Measurements from ENCODE around the gene ITGA5.
"Not testable (repeated sequence)": the region's sequence is repeated elsewhere in the genome, so short reads cannot be mapped to it uniquely, and the experiment has no call there.

Gene ITGA5

DNA sequence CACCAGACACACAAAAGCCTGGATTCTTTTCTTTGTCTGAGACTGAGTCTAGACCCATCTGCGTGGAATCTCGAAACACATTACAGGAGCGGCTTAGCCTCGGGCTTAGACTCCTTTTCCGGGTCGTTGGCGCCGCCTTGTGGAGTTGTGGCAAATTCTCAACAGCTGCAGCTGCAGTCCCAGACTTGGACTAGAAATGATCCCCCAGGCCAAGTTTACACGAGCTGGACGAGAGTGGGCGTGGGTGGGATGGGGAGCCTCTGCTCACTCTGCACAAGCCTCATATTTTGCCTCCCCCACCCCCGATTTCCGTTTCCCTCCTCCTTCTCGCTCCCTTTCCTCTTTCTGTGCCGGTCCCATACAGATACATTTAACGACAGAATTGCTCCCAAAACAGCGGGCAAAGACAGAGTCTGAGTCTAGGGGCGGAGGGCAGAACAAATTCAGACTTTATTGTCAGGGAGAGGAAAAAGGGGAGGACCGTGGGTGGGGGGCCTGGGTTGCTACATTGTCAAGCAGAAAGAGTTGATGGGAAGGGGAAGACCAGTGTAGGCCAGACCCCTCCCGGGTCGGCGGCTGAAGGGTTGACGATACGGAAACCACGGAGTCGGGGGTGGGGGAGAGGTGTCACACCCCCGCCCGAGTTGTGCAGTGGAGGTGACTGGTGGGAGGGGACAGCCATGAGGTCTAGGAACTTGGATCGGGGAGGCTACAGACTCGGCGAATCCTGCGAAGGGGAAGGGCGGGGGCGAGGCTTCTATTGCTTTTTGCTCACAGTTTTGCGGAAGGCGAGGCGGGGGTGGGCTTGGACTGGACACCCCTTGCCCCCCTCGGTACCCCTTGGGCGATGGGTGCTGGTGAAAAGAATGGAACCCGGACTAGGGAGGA, 50.1 kb downstream of the ITGA5 start:
- DNase-seq, result peak; percentile 63 to 79

DNA sequence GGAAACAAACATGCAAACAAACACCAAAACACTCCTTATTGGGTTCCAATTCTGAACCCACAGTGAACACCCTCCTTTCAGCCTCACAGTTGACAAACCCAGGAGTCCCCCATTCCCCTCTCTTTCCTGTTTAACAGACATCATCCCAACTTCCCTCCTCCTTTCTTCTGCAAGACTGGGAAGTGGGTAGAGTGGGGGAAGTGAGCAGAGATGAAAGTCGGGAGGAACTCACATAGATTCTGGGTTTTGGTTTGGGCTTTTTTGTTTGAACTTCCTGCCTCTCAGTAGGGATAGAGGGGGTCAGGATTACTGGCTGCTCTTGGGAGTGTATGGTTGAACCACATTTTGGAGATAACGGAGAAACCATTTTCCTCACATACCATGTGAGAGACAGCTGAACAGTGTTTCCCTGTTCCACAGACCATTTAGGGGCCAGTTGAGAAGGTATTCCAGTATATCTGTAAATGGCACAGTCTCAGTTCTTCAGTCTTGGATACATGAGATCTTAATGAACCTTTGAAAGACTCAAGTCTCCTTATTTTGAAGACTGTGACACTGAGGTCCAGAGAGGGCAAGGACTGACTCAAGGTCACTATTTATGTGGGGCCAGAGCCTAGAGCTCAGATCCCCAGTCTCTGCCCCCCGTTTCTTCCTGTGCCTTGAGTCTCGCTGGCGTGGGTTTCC, 50.9 kb downstream of the ITGA5 start:
- DNase-seq, result no peak

DNA sequence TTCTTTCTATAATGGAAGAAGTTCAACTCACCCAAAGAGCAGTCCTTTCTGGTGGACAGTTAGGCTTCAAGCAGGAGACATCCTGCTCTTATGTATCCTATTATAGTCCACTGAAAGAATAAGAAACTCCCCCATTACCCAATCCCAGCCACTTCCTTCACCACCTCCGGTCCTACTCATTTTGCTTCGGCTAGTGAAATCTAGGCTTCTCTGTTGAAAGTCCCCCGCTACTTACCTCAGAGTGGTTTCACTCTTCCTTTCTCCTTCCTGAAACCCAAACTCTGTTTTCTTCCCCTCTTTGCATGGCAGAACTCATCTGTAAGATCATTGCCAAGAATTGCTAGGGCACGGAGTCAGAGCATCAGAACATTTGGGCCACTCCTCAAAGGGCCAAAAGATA, 54.7 kb downstream of the ITGA5 start, which contains the start of gene GPR84:
GPR84 (minus strand) TSS at position 74 of the 400 bp plus-strand sequence. CDS start 635 bp downstream, outside the sequence.
- no peak for DNase-seq

DNA sequence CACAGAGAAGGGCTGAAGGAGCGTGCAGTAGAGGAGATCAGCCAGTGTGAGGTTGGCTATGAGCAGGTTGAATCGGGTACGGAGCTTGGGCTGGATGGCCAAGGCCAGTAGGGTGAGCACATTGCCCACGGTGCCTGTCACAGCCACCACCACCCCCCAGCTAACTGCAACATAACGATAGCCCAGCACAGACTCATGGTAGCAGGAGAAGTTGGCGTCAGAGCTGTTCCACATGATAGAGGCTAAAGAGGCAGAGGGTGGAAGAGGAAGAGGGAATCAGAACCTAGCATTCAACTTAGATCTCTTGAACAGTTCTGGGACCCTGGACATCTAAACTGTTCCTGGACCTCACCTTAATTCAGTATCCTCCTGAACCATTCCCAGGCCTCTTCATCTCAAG, 55.4 kb downstream of the ITGA5 start:
- DNase-seq, result no peak

DNA sequence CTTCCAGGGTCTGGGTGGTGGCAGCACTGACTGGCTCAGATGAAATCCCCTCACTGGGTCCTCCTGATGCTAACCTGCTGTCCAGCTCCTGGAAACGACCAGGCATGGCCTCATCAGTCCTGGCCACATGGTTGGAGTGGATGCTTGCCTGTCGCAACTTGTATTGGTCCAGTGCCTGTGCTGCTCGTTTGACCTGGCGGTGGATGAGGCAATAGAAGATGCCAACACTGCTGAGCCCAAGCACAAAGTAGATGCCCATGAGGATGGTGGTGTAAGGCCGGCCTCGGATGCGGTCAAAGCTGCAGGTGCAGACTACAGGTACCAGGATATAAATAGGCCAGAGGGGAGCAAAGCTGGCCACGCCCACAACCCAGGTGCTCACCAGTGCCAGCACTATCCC, 56.0 kb downstream of the ITGA5 start:
- no peak for DNase-seq

DNA sequence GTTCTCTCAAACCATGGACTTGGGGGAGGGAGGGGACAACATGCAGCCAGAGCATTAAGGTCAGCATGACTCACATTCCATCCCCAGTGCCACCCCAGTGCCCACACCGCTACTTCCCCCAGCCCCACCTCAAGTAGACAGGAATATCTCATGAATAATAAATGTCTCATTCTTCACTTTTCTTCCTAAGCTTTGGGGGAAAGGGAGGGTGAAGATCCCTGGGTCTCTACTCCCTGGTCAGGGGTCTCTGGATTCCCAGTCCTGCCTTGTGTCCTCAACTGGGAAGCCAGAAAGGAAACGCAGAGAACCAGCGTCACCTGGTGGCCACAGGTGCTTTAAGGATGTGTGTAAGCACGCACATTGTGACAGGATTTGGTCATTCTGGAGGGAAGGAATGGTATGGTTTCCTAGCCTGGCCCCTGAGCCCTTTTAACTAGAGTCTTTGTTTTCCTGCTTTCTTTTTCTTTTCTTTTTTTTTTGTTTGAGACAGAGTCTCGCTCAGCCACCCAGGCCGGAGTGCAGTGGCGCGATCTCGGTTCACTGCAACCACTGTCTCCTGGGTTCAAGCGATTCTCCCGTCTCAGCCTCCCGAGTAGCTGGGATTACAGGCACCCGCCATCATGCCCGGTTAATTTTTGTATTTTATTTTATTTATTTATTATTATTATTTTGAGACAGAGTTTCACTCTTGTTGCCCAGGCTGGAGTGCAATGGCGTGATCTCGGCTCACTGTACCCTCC, 58.2 kb downstream of the ITGA5 start:
- peak; percentile 70 to 81 for DNase-seq

DNA sequence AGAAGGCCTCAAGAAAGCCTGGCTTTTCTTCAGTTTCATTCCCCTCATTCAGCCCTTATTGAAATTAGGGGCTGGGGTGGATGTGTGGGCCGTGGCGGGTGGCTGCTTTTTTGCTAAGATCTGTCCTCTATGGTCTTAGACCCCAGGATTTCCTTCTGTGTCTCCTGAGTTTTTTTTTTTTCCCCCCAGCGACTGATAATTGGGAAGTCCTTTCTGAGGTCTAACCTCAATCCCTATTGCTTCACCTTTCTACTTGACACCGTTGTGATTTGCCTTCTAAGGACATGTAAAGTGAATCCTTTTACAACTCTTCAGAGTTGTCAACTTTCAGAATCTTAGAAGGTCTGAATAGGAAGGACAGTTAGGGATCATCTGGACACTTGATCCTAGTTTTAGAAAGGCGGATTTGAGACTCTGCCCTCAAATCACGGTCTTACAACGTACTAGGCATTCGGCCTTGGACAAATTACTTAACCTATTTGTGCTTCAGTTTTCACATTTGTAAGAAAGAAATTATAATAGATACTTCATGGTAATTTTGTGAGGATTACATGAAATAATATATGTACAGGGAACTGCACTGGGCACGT, 59.2 kb downstream of the ITGA5 start:
- no peak for DNase-seq

DNA sequence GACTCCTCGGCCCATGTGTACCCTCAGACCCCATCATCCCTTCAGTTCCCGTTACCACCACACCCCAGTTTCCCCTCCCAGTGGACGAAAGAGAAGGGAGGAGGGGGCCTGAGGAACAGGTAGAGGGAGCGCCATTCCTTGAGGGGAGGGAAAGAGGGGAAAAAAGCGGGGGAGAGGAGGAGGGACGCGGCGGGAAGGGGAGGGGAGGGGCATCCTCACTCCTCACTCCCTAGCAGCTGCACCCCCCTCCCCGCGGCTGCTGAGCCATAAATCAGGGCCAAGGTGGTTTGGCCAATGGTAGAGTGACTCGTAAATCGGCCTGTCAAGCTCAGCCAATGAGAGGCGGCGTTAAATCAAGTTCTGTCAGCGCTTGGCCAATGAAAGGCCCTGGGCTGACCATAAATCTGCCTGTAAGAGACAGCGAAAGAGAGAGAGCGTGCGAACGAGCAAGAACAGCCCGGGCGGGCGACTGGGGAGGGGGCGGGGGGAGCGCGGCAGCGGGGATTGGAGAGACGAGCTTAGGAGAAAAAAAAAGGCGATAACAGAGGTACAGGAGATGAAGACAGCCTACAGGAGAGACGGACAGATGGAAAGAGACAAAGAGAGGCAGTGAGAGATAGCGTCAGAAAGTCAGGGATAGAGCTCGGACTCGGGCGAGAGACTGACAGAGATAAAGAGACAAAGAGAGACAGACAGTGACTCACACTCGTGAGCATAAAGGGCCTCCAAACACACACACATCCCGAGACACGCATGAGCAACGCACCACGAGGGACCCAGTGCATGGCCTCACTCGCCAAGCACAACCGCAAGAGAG, 59.9 kb downstream of the ITGA5 start:
- peak; percentile 99 for DNase-seq

DNA sequence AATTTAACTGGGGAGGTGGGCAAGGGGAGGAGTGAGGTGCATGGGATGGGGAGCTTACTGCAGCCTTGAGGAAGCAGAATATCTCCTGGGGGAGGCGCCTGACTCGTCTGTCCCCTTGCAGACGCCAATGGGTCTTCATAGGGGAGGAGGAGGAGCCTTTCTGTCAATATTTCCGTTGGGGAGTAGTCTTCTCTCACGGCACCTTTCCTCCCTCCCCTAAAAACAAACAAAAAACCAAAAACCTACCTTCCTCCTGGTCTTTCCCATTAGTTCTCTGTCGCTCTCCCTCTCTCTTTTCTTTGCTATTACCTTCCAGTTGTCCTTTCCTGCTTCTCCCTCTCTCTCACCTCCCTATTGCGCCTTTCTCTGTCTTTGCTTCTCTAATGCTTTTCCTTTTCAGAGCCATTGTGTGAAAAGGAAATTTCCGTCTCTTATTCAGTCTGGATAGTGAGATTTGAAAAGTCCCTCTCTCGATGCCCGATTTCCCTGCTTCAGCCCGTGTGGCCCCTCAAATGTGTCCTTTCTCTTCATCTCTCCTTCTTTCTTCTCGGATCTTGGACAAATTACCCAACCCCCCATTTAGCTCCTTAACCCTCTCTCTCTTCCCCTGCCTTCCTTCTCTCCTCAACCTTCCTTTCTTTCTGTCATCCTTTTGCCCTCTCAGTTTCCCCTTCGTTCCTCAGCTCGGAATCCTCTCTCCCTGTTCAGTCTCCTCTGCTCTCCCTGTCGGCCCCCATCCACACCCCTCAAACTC, 60.7 kb downstream of the ITGA5 start:
- DNase-seq, result peak; percentile 33 to 67

DNA sequence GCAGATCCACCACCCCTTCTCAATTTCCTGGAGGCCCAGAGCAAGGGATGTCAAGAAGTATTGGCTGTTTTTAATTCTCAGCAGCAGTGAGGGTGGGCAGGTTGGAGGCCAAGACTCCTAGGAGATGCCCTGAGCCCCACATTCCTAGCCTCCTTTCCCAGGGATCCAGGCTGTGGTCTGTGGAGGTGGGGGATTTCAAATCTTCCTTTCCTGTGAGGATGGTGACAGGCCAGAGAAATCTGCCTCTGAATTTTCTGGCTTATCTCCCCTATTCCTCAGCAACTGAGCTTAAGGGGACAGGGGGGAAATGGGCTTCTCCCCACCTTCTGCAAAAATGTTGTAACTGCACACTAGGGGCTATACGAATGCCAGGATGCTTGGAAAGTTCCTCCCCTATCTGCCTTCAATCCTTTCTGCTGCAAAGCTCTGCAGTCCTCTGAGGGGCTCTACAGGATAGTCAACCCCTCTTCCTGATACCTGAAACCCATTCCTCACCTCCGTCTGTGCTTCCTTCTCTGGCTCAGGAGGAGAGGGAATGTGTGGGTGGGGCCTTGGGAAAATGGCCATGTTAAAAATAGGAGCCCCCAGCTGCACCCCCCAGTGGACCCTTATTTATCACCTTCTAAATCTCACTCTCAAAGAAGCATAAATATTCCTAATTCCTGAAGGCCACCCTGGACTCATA, 61.4 kb downstream of the ITGA5 start:
- no peak for DNase-seq

DNA sequence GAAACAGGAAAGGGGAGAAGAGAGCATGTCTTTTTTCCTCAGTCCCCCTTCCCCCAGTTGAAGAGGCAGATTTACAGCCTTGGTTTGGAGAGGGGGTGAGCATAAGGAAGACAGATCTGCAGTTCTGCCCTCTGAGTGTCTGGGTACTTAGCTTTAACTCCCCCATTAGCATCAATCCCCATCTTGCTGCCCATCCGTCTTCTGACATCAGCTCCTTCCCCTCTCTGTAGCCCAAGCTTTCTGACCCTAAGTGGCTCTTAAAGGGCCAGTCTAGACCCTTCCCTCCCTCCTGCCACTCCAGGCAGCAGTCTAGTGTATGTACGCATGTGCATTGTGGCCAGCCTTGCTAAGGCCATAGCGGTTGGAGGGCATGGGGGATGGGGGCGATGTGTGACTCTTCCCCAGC, 62.1 kb downstream of the ITGA5 start:
- DNase-seq, result peak; percentile 42 to 56

DNA sequence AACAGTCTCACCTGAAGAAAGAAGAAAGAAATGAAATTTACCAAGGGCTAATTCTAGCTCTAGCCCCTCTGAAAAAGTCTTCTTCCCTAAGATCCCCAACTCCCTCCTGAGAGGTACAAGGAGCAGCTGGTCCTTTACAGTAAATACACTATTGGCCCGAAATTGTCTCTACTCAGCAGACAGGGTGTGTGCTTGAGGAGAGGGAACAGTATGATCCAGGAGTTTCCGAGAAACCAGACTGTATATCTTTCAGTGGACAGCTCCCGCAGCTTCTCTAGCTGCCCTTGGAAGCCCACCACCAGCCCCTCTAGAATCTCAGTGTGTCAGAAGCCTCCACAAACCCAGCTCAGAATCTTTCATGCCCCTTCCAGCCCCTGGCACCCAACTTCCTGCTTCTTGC, 62.8 kb downstream of the ITGA5 start:
- no peak for DNase-seq

DNA sequence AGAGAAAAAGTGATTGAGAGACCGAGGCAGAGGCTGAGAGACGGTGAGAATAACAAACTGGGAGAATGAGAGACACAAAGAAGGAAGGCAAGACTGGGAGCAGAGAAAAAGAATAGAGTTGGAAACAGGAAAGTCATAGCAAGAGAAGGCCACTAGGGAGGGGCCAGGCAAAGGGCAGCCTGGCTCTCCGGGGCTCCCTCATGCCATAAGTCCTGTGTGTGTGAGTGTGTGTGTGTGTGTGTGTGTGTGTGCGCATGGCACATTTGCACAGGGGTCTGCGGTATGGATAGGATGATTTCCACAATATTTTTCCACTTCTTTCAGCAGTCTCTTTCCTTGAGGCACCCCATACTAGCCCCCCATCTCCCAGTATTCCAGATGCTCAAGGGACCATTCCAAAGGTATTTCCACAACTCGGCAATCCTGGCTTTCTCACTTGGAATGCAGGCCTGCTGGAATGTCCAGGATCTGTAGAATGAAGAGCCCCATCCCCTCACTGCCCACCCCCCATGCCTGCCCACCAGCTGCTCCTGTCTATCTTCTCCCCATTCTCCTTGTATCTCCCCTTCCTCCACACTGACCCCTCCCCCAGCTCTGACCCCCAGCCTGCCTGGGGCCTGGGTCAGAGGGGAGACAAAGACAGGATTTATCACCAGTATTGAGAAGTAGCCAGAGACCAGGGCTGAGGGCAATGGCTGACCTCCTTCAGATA, 63.8 kb downstream of the ITGA5 start:
- no peak for DNase-seq

DNA sequence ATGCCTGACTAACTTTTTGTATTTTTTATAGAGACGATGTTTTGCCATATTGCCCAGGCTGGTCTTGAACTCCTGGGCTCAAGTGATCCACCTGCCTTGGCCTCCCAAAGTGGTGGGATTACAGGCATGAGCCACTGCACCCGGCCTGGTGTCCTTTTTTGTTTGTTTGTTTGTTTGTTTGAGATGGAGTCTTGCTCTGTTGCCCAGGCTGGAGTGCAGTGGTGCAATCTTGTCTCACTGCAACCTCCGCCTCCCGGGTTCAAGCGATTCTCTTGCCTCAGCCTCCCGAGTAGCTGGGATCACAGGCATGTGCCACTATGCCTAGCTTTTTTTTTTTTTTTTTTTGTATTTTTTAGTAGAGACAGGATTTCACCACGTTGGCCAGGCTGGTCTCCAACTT, 64.8 kb downstream of the ITGA5 start:
- DNase-seq, result not testable (repeated sequence)

DNA sequence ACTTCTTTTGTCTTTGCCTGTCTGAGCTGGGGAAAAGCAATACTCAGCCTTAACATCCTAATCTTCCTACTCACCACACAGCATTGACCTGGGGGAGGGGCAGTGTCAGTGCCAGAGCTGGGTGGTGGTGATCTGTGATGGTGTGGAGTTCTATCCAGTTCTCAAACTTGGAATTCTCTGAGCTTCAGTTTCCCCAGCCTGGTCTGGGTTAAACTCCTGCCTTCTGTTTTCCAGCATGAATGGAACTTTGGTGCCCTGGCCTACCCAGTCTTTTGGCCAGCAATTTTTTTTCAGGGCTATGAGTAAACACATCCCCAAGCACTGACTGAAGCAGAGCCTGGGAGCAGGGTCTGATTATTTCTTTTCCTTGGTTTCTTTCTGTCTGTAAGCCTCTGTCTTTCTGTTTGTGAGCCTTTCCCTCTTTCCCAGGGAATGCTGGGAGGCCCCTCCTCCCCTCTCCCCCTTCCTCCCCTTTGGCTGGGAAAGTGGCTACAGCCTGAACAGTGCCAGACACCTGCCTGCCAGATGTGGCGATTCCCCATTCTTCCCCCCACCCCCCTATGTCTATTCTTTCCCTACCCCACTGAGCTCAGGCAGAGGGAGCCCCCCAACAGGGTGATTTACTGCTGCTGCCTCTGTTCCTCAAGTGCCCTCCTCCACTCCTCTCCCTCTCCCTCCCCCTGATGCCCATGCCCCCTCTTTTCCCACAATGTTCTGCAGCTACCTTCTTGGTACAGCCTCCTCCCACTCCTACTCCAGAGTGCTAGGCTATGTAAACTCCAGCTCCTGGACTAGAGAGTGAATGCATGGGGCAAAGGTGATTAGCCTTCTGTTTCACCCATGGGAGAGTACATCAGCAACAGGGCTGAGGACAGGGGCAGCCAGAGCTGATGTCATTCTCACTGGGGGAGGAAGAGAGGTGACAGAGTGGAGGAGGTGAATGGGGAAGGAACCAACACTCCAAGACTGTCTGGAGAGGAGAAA, 65.9 kb downstream of the ITGA5 start:
- DNase-seq, result peak; percentile 70 to 78

DNA sequence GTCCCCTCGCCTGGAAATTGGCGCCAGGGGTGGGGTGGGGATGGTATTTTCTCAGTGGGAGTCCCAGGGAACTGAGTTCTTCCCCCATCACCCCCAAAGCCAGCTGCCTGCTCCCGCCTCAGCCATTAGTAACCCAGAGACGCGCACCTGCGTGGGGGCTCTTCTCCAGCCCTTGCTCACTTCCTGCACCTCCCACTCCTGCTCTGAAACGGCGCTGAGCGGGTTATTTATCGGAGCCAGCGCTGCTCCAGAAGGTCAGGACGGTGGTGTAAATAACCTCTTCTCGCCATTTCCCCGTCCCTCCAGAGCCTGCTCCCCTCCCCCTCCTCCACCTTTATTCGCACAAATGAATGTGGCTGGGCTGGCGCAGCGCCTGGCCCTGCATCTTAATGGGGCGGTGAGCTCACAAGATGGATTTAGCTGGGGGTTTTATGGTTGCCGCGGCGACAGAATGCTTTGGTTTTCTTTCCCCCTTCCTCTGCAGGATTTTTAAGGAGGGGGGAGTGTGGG, 67.0 kb downstream of the ITGA5 start:
- DNase-seq, result peak; percentile 59 to 90

DNA sequence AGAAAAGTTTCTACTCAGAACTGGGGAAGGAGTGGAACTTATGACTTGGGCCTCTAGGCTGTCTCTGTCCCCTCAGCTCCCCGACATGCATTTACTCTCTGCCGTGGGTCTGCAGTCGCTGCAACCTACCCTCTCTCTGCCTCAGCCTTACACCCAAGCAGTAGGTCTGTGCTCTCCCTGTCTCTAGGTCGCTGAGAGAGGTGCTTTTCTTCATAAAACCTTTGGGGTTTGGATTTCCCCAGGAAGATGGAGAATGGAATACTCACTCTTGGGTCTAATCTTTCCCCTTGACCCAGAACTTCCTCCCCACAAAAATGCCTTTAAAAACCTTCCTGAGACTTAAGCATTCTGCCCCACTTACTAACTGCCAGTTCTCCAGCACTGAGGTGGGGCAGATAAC, 67.7 kb downstream of the ITGA5 start:
- DNase-seq, result no peak

DNA sequence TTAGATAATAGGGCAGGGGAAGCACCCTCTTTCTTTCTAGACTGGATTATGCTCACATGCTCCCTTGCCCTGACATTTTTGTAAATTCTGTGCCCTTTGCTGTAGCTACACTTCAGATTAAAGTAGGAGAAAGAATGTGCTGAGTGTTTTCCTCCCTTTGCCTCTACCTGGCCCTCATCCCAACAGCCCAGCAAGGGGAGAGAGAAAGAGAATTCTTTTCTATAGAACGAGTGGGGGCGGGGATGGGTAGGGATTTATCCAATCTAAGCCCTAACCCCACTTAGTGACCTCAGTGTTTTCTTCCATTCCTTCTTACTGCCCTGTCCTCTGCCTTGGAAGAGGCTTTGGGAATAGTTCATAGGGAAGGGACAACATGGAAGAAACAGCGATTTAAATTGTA, 68.3 kb downstream of the ITGA5 start:
- DNase-seq, result no peak

DNA sequence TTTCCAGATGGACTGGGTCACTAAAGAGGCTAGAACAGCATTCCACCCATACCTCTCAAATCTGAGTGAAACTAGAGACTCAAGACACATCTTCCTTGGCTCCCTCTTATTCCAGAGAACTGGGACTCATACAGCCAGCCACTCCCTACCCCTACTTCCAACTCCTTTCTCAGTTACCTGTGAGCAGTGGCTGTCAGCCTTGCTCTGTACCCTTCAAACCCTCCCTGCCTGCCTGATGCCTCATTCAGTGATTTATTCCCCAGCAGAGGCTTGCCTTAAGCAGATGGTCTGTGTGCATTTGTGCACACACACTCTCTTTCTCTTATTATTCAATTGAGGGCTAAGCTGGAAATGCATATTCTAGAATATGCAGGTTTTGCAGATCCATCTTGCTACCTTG, 69.4 kb downstream of the ITGA5 start:
- DNase-seq, result no peak
